Measurements from ENCODE around the gene LINC00237. TPM values are rescaled to one million over a fixed set of nuclear protein-coding genes. Genes with fewer than 3 reads are reported as not detected.

Gene LINC00237
- total and polyA plus RNA-seq, 2 experiments from 2014 or later = 0.31 to 2.0 TPM

DNA sequence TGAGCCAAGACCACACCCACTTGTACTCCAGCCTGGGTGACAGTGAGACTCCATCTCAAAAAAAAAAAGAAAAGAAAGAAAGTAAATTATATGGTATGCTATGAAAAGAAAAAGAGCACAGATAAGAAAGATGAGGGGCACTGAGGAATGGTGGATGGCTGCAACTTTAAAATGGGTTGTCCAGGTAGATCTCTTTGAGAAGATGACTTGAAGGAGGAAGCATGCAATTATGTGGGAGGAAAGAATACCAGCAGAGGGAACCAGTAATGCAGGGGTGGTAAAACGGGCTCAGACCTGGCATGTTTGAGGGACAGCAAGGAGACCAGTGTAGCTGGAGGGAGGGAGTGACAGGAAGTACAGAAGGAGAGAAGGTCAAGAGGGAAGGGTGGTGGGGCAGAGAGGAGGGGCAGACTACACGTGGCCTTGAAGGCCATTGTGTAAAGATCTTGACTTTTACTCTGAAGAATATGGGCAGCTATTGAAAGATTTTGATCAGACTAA lies 22.3 kb downstream of the LINC00237 start:
- Mint-ChIP-seq H3K4me1 (peaks cover 15% of the 10 kb centered on the region), H3K9me3 (no peaks in the 10 kb centered on the region; the same call in 2 of the 3 replicates), H3K27me3 (ENCODE audit: insufficient read depth, low read depth, poor library complexity) (no peaks in the 10 kb centered on the region), H3K36me3 (ENCODE audit: low read depth) (no peaks in the 10 kb centered on the region), H3K27ac (no peak overlapping the region), H3K4me3 (no peak overlapping the region)
- peaks cover 9% of the 10 kb centered on the region; the same call in 1 of the 2 replicates for H3K4me1 ChIP-seq (ENCODE audit: insufficient read depth)
- ATAC-seq (no peak), DNase-seq (ENCODE audit: low spot score) (no peak)
- 0 out of 2 replicates have a peak, but pooled peaks cover 8% of the 10 kb centered on the region for H3K9me2 ChIP-seq (ENCODE audit: insufficient read depth)
- TF ChIP-seq, protein P1, sequence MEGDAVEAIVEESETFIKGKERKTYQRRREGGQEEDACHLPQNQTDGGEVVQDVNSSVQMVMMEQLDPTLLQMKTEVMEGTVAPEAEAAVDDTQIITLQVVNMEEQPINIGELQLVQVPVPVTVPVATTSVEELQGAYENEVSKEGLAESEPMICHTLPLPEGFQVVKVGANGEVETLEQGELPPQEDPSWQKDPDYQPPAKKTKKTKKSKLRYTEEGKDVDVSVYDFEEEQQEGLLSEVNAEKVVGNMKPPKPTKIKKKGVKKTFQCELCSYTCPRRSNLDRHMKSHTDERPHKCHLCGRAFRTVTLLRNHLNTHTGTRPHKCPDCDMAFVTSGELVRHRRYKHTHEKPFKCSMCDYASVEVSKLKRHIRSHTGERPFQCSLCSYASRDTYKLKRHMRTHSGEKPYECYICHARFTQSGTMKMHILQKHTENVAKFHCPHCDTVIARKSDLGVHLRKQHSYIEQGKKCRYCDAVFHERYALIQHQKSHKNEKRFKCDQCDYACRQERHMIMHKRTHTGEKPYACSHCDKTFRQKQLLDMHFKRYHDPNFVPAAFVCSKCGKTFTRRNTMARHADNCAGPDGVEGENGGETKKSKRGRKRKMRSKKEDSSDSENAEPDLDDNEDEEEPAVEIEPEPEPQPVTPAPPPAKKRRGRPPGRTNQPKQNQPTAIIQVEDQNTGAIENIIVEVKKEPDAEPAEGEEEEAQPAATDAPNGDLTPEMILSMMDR (conservative IDR thresholded peaks at IDR 0.05; ENCODE audit: low read depth in 2 of 2) = peak in 1 of 2 experiments; percentile 15; a peak in 1 of 4 replicates
- no peak for TF ChIP-seq ZNF114 (CRISPR knock-in tag; IDR thresholded peaks at IDR 0.05)
- TF ChIP-seq, protein P2, sequence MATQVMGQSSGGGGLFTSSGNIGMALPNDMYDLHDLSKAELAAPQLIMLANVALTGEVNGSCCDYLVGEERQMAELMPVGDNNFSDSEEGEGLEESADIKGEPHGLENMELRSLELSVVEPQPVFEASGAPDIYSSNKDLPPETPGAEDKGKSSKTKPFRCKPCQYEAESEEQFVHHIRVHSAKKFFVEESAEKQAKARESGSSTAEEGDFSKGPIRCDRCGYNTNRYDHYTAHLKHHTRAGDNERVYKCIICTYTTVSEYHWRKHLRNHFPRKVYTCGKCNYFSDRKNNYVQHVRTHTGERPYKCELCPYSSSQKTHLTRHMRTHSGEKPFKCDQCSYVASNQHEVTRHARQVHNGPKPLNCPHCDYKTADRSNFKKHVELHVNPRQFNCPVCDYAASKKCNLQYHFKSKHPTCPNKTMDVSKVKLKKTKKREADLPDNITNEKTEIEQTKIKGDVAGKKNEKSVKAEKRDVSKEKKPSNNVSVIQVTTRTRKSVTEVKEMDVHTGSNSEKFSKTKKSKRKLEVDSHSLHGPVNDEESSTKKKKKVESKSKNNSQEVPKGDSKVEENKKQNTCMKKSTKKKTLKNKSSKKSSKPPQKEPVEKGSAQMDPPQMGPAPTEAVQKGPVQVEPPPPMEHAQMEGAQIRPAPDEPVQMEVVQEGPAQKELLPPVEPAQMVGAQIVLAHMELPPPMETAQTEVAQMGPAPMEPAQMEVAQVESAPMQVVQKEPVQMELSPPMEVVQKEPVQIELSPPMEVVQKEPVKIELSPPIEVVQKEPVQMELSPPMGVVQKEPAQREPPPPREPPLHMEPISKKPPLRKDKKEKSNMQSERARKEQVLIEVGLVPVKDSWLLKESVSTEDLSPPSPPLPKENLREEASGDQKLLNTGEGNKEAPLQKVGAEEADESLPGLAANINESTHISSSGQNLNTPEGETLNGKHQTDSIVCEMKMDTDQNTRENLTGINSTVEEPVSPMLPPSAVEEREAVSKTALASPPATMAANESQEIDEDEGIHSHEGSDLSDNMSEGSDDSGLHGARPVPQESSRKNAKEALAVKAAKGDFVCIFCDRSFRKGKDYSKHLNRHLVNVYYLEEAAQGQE (IDR thresholded peaks at IDR 0.05; ENCODE audit: unreplicated experiment) = no peak
- no peak overlapping the region for H3K4me2 ChIP-seq
- no peaks in the 10 kb centered on the region for H3K36me3 ChIP-seq (ENCODE audit: insufficient read depth)
- no peak overlapping the region for H3K4me3 ChIP-seq
- H3K27me3 ChIP-seq (ENCODE audit: insufficient read depth) = no peaks in the 10 kb centered on the region
- no peak overlapping the region for H3K27ac ChIP-seq (ENCODE audit: low read depth)
- no peak overlapping the region; the same call in 1 of the 2 replicates for H2AFZ ChIP-seq
- H3K79me2 ChIP-seq (replicated peaks; ENCODE audit: insufficient read depth) = no peaks in the 10 kb centered on the region
- H4K20me1 ChIP-seq (replicated peaks; ENCODE audit: insufficient read depth) = no peaks in the 10 kb centered on the region
- no peaks in the 10 kb centered on the region for H3F3A ChIP-seq (replicated peaks; ENCODE audit: low read depth)

DNA sequence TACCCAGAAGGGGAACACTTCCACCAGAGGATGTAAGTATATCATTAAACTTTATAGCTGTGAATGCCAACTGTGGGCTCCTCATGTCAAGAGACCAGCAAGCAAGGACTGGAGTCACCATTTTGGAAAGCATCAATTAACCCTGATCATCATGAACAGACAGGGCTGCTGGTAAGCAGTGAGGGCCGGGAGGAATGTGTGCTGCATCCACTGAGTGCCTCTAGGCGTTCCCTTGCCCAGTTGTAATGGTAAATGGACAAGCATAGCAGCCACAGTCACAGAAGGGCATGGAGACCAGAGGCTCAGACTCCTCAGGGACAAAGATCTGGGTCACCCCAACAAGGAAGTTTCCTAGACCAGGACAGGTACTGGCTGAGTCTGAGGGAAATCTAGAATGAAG lies 23.6 kb downstream of the LINC00237 start:
- Histone ChIP-seq H3K27ac (ENCODE audit: low read depth) (no peak overlapping the region), H3F3A (replicated peaks; ENCODE audit: low read depth) (no peaks in the 10 kb centered on the region), H3K9me2 (ENCODE audit: insufficient read depth) (0 out of 2 replicates have a peak, but pooled peaks cover 8% of the 10 kb centered on the region), H3K27me3 (ENCODE audit: insufficient read depth) (no peaks in the 10 kb centered on the region), H3K79me2 (replicated peaks; ENCODE audit: insufficient read depth) (no peaks in the 10 kb centered on the region), H3K4me1 (ENCODE audit: insufficient read depth) (no peaks in the 10 kb centered on the region), H4K20me1 (replicated peaks; ENCODE audit: insufficient read depth) (no peaks in the 10 kb centered on the region), H3K36me3 (ENCODE audit: insufficient read depth) (no peaks in the 10 kb centered on the region), H3K4me2 (no peak overlapping the region), H2AFZ (peak overlapping the region; percentile 53; the same call in 1 of the 2 replicates), H3K4me3 (no peak overlapping the region)
- H3K4me1 Mint-ChIP-seq = peaks cover 4% of the 10 kb centered on the region; the same call in 1 of the 3 replicates
- no peaks in the 10 kb centered on the region for H3K36me3 Mint-ChIP-seq (ENCODE audit: low read depth)
- TF ChIP-seq, protein P2 (IDR thresholded peaks at IDR 0.05; ENCODE audit: unreplicated experiment) = no peak
- TF ChIP-seq STAT1 (IDR thresholded peaks at IDR 0.05; ENCODE audit: unreplicated experiment) (no peak), NANOG (IDR thresholded peaks at IDR 0.05; ENCODE audit: borderline replicate concordance) (no peak), ZNF114 (CRISPR knock-in tag; IDR thresholded peaks at IDR 0.05) (no peak), CREB1 (CRISPR knock-in tag; IDR thresholded peaks at IDR 0.05; ENCODE audit: low read depth) (no peak), EZH2phosphoT487 (IDR thresholded peaks at IDR 0.05; ENCODE audit: unreplicated experiment) (no peak), ZNF331 (CRISPR knock-in tag; IDR thresholded peaks at IDR 0.05; ENCODE audit: low read depth) (no peak)
- TF ChIP-seq, protein P1 (conservative IDR thresholded peaks at IDR 0.05; ENCODE audit: low read depth in 2 of 2) = no peak
- no peaks in the 10 kb centered on the region for H3K27me3 Mint-ChIP-seq (ENCODE audit: insufficient read depth, low read depth, poor library complexity)
- H3K27ac Mint-ChIP-seq = no peak overlapping the region
- H3K4me3 Mint-ChIP-seq = no peak overlapping the region
- ATAC-seq = no peak
- no peak for DNase-seq (ENCODE audit: low spot score)
- H3K9me3 Mint-ChIP-seq = no peaks in the 10 kb centered on the region; the same call in 2 of the 3 replicates

Data from GM23338 (cell line).